ENCODE results near the gene PIEZO2. TPM values are rescaled to one million over a fixed set of nuclear protein-coding genes. Genes with fewer than 3 reads are reported as not detected.

PIEZO2 gene
- total and polyA plus RNA-seq, 2 of the 8 experiments (the other 6 are each of a cell fraction or from before 2014, with no cell fraction given): 4.7 to 16.5 TPM

- TF ChIP-seq TAF7 (optimal IDR thresholded peaks at IDR 0.05; ENCODE audit: borderline replicate concordance, low read depth, low read length): no peak
- TF ChIP-seq CHD1 (IDR thresholded peaks at IDR 0.05; ENCODE audit: low read depth, low read length): no peak
- no peak for TF ChIP-seq USF2 (IDR thresholded peaks at IDR 0.05; ENCODE audit: low read length)
- TF ChIP-seq TAF1 (IDR thresholded peaks at IDR 0.05; ENCODE audit: low read depth, low read length): no peak
- TF ChIP-seq POU5F1 (IDR thresholded peaks at IDR 0.05; ENCODE audit: low read depth, low read length): no peak
- TF ChIP-seq JUND (IDR thresholded peaks at IDR 0.05; ENCODE audit: low read length): no peak
These were observed 5.8 kb upstream of the PIEZO2 start (continued) for GRCh38 chr18:11155034-11155759.
